Hepatocyte (in vitro differentiated cells): Measurements from ENCODE around the gene SRPRB. TPM values are rescaled to one million over a fixed set of nuclear protein-coding genes. Genes with fewer than 3 reads are reported as not detected.

Experiments
- DNase-seq: peaks from one replicate; pipeline ENCODE4 v3.0.0-alpha.2; 2016; ENCODE audit warnings: low spot score
- H2AFZ ChIP-seq: fragments of 200-600 bp; sonication (generic); 2 replicates; pipeline ENCODE4 v1.6.0; 2016; ENCODE audit warnings: antibody characterized with exemption, mild to moderate bottlenecking
- H3K27ac ChIP-seq: fragments of 200-600 bp; sonication (generic); 2 replicates; pipeline ENCODE4 v1.5.1; 2016; ENCODE audit warnings: mild to moderate bottlenecking
- H3K27me3 ChIP-seq: fragments of 200-600 bp; sonication (generic); 2 replicates; pipeline ENCODE4 v1.6.1; 2016
- H3K36me3 ChIP-seq: fragments of 200-600 bp; sonication (generic); replicated peaks from 2 replicates; pipeline ENCODE4 v1.5.1; 2016; ENCODE audit warnings: low read depth; ENCODE audit not compliant: insufficient read depth
- H3K4me1 ChIP-seq: fragments of 200-600 bp; sonication (generic); 2 replicates; pipeline ENCODE4 v1.5.1; 2016; ENCODE audit warnings: mild to moderate bottlenecking, moderate library complexity; ENCODE audit not compliant: insufficient read depth
- H3K4me2 ChIP-seq: fragments of 200-600 bp; sonication (generic); 2 replicates; pipeline ENCODE4 v1.6.0; 2016
- H3K4me3 ChIP-seq: fragments of 200-600 bp; sonication (generic); 2 replicates; pipeline ENCODE4 v1.5.1; 2016; ENCODE audit warnings: mild to moderate bottlenecking
- H3K79me2 ChIP-seq: fragments of 200-600 bp; sonication (generic); 2 replicates; pipeline ENCODE4 v1.6.0; 2017; ENCODE audit warnings: mild to moderate bottlenecking
- H3K9me2 ChIP-seq: fragments of 200-600 bp; sonication (generic); replicated peaks from 2 replicates; pipeline ENCODE4 v1.6.0; 2017; ENCODE audit warnings: mild to moderate bottlenecking; ENCODE audit not compliant: insufficient read depth
- H3K9me3 ChIP-seq: fragments of 200-600 bp; sonication (generic); 2 replicates; pipeline ENCODE4 v1.5.1; 2016; ENCODE audit warnings: low read depth, mild to moderate bottlenecking
- H4K20me1 ChIP-seq: fragments of 200-600 bp; sonication (generic); 2 replicates; pipeline ENCODE4 v1.6.0; 2016; ENCODE audit warnings: mild to moderate bottlenecking; ENCODE audit not compliant: insufficient read depth, poor library complexity, severe bottlenecking
- CTCF ChIP-seq: fragments of 200-600 bp; sonication (generic); IDR thresholded peaks from 2 replicates; pipeline ENCODE4 v1.5.1; 2016; ENCODE audit warnings: antibody characterized with exemption, mild to moderate bottlenecking; ENCODE audit not compliant: poor library complexity
- EZH2 ChIP-seq: fragments of 200-600 bp; sonication (generic); IDR thresholded peaks from 2 replicates; pipeline ENCODE4 v1.6.1; 2016; ENCODE audit warnings: antibody characterized with exemption, mild to moderate bottlenecking, borderline replicate concordance
- EZH2phosphoT487 ChIP-seq: fragments of 200-600 bp; sonication (generic); IDR thresholded peaks from one replicate; pipeline ENCODE4 v1.6.1; 2018; ENCODE audit warnings: antibody characterized with exemption, mild to moderate bottlenecking, low read depth, moderate library complexity; ENCODE audit not compliant: unreplicated experiment, severe bottlenecking
- WGBS: methylation state at CpG from one replicate; pipeline ENCODE4 v1.1.6; 2016; ENCODE audit warnings: low lambda C conversion rate; ENCODE audit errors: missing lambda C conversion rate; 5-methylcytosine and 5-hydroxymethylcytosine counted together
- polyA plus RNA-seq: library from polyadenylated mRNA; unstranded; fragments of >200 nt; fragmentation: Nextera tagmentation; extraction: Ambion mirVana; gene quantifications from 2 replicates; pipeline ENCODE4 v1.2.1, GENCODE V29; 2016
- total RNA-seq: library from RNA; depleted of rRNA; stranded (reverse); fragments of >200 nt; gene quantifications from 2 replicates; pipeline ENCODE4 v1.2.3, GENCODE V29; 2014

SRPRB gene
- total and polyA plus RNA-seq, 2 experiments from 2014 or later: 94.4 to 129 TPM

GRCh38 chr3:133827136-133827535, 21.5 kb downstream of the SRPRB start:
- no peak overlapping the region for H3K4me2 ChIP-seq
- H3K27ac ChIP-seq: no peak overlapping the region
- no peaks in the 10 kb centered on the region for H3K9me2 ChIP-seq
- H3K4me1 ChIP-seq: no peaks in the 10 kb centered on the region
- 72% methylated on average over 1 of the region's 1 CpG for WGBS
- DNase-seq: no peak
- TF ChIP-seq EZH2phosphoT487 (no peak), CTCF (no peak), EZH2 (no peak)
- no peaks in the 10 kb centered on the region for H3K9me3 ChIP-seq
- no peak overlapping the region for H2AFZ ChIP-seq
- H3K4me3 ChIP-seq: no peak overlapping the region
- no peaks in the 10 kb centered on the region for H3K27me3 ChIP-seq
- no peaks in the 10 kb centered on the region for H3K79me2 ChIP-seq
- no peaks in the 10 kb centered on the region for H3K36me3 ChIP-seq
- H4K20me1 ChIP-seq: no peaks in the 10 kb centered on the region

GRCh38 chr3:133827684-133828083, 22.1 kb downstream of the SRPRB start:
- Histone ChIP-seq H3K27me3 (no peaks in the 10 kb centered on the region), H3K4me3 (no peak overlapping the region), H3K4me2 (no peak overlapping the region), H3K36me3 (no peaks in the 10 kb centered on the region), H3K27ac (no peak overlapping the region), H3K79me2 (no peaks in the 10 kb centered on the region), H3K9me2 (no peaks in the 10 kb centered on the region), H3K4me1 (no peaks in the 10 kb centered on the region), H3K9me3 (no peaks in the 10 kb centered on the region), H2AFZ (no peak overlapping the region), H4K20me1 (no peaks in the 10 kb centered on the region)
- no peak for DNase-seq
- 82% methylated on average over 4 of the region's 4 CpGs for WGBS
- TF ChIP-seq EZH2phosphoT487 (no peak), EZH2 (no peak), CTCF (no peak)

GRCh38 chr3:133828576-133829309, 23.1 kb downstream of the SRPRB start:
- H3K4me2 ChIP-seq: no peak overlapping the region
- no peaks in the 10 kb centered on the region for H3K79me2 ChIP-seq
- no peaks in the 10 kb centered on the region for H3K36me3 ChIP-seq
- no peak for TF ChIP-seq CTCF
- no peak for TF ChIP-seq EZH2phosphoT487
- TF ChIP-seq EZH2: no peak
- H3K9me3 ChIP-seq: no peaks in the 10 kb centered on the region
- H3K4me3 ChIP-seq: no peak overlapping the region
- H3K4me1 ChIP-seq: no peaks in the 10 kb centered on the region
- WGBS: 85% methylated on average over 12 of the region's 12 CpGs
- no peaks in the 10 kb centered on the region for H4K20me1 ChIP-seq
- H3K27me3 ChIP-seq: no peaks in the 10 kb centered on the region
- H3K27ac ChIP-seq: no peak overlapping the region
- no peak for DNase-seq
- no peak overlapping the region for H2AFZ ChIP-seq
- no peaks in the 10 kb centered on the region for H3K9me2 ChIP-seq
